ENCODE results near the gene GBF1. TPM values are rescaled to one million over a fixed set of nuclear protein-coding genes. Genes with fewer than 3 reads are reported as not detected.

The GBF1 gene
- polyA plus RNA-seq, 1 donor (not counting 4 experiments of a cell fraction or from before 2014, with no cell fraction given), result 17.4 TPM

DNA sequence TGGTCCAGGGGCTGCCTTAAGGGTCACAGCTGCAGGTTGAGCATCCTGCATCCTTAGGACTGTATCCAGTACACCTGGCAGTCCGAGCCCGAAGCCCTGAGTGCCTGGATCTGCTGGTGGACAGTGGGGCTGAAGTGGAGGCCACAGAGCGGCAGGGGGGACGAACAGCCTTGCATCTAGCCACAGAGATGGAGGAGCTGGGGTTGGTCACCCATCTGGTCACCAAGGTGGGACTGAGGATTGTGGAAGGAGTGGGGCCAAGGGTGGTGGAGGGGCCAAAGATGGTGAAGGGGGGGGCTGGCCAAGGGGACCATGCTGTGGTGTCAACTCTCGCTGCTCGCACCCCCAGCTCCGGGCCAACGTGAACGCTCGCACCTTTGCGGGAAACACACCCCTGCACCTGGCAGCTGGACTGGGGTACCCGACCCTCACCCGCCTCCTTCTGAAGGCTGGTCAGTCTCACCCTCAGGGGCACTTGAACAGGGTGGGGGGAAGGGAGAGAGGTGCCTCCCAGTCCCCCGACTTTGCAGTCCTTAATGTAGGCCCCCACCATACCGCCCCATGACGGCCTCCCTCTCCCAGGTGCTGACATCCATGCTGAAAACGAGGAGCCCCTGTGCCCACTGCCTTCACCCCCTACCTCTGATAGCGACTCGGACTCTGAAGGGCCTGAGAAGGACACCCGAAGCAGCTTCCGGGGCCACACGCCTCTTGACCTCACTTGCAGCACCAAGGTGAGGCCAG lies 155.4 kb downstream of the GBF1 start:
- Histone ChIP-seq H3K4me3 (ENCODE audit: control insufficient read depth in 2 of 3, extremely low read depth in 1 of 3, insufficient read depth in 2 of 3, low read depth in 1 of 3, low read length in 3 of 3) (no peak overlapping the region), H3K4me2 (ENCODE audit: control insufficient read depth, extremely low read depth, insufficient read depth, low read depth, low read length) (no peak overlapping the region), H3K9me3 (ENCODE audit: control insufficient read depth, low read depth, low read length) (no peaks in the 10 kb centered on the region), H3K79me2 (ENCODE audit: control insufficient read depth, insufficient read depth, low read length) (peaks cover 10% of the 10 kb centered on the region), H3K4me1 (ENCODE audit: control insufficient read depth, extremely low read depth, insufficient read depth, low read length) (peaks cover 30% of the 10 kb centered on the region), H2AFZ (ENCODE audit: control insufficient read depth, low read length) (no peak overlapping the region), H3K9me1 (ENCODE audit: control insufficient read depth, extremely low read depth, insufficient read depth, low read length) (no peaks in the 10 kb centered on the region), H3K36me3 (ENCODE audit: control insufficient read depth in 2 of 2, extremely low read depth in 1 of 2, insufficient read depth in 2 of 2, low read length in 2 of 2) (peaks cover 20 to 27% of the 10 kb centered on the region in 2 experiments), H3K27ac (ENCODE audit: control insufficient read depth, insufficient read depth, low read length) (no peak overlapping the region), H3K9ac (ENCODE audit: control insufficient read depth, extremely low read depth, insufficient read depth, low read length) (no peak overlapping the region), H4K20me1 (ENCODE audit: control insufficient read depth, extremely low read depth, insufficient read depth, low read length) (peaks cover 3% of the 10 kb centered on the region), H3K27me3 (ENCODE audit: control insufficient read depth, extremely low read depth, insufficient read depth, low read length) (no peaks in the 10 kb centered on the region)
- dilution Hi-C loops (cut with MboI; ENCODE audit: extremely low pct_ligation_motif_present, low sequenced_read_pairs), result no loop called here
- DNase-seq (ENCODE audit: low read depth, low spot score) (no peak), FAIRE-seq (no peak)
- TF ChIP-seq, protein P1, sequence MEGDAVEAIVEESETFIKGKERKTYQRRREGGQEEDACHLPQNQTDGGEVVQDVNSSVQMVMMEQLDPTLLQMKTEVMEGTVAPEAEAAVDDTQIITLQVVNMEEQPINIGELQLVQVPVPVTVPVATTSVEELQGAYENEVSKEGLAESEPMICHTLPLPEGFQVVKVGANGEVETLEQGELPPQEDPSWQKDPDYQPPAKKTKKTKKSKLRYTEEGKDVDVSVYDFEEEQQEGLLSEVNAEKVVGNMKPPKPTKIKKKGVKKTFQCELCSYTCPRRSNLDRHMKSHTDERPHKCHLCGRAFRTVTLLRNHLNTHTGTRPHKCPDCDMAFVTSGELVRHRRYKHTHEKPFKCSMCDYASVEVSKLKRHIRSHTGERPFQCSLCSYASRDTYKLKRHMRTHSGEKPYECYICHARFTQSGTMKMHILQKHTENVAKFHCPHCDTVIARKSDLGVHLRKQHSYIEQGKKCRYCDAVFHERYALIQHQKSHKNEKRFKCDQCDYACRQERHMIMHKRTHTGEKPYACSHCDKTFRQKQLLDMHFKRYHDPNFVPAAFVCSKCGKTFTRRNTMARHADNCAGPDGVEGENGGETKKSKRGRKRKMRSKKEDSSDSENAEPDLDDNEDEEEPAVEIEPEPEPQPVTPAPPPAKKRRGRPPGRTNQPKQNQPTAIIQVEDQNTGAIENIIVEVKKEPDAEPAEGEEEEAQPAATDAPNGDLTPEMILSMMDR (optimal IDR thresholded peaks at IDR 0.05 in 1 of 3, IDR thresholded peaks at IDR 0.05 in 1 of 3, conservative IDR thresholded peaks at IDR 0.05 in 1 of 3; ENCODE audit: extremely low read depth in 1 of 3, insufficient read depth in 2 of 3, low read length in 3 of 3), result no peak
- no peak for TF ChIP-seq EZH2 (IDR thresholded peaks at IDR 0.05; ENCODE audit: low read length)

DNA sequence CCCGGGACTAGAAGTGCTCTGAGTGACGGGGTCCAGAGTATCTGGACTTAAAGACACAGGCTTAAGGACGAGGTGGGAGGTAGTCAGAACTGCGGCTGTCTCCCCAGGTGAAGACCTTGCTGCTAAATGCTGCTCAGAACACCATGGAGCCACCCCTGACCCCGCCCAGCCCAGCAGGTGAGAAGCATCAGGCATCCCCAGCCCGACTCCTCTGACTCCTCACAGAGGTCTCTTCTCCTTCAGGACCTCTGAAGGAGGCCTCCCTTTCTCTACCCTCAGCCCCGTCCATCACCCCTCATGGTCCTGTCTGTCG lies 156.0 kb downstream of the GBF1 start:
- H3K27me3 ChIP-seq (ENCODE audit: control insufficient read depth, extremely low read depth, insufficient read depth, low read length), result no peaks in the 10 kb centered on the region
- H3K27ac ChIP-seq (ENCODE audit: control insufficient read depth, insufficient read depth, low read length), result peak overlapping the region; percentile 26
- no peaks in the 10 kb centered on the region for H3K9me3 ChIP-seq (ENCODE audit: control insufficient read depth, low read depth, low read length)
- H3K4me2 ChIP-seq (ENCODE audit: control insufficient read depth, extremely low read depth, insufficient read depth, low read depth, low read length), result peak overlapping the region; percentile 58
- no peak for DNase-seq (ENCODE audit: low read depth, low spot score)
- H3K79me2 ChIP-seq (ENCODE audit: control insufficient read depth, insufficient read depth, low read length), result peaks cover 5% of the 10 kb centered on the region
- H2AFZ ChIP-seq (ENCODE audit: control insufficient read depth, low read length), result no peak overlapping the region
- dilution Hi-C loops (cut with MboI; ENCODE audit: extremely low pct_ligation_motif_present, low sequenced_read_pairs), result no loop called here
- TF ChIP-seq EZH2 (IDR thresholded peaks at IDR 0.05; ENCODE audit: low read length), result no peak
- TF ChIP-seq, protein P1 (optimal IDR thresholded peaks at IDR 0.05 in 1 of 3, IDR thresholded peaks at IDR 0.05 in 1 of 3, conservative IDR thresholded peaks at IDR 0.05 in 1 of 3; ENCODE audit: extremely low read depth in 1 of 3, insufficient read depth in 2 of 3, low read length in 3 of 3), result no peak
- peaks cover 20 to 27% of the 10 kb centered on the region in 2 experiments for H3K36me3 ChIP-seq (ENCODE audit: control insufficient read depth in 2 of 2, extremely low read depth in 1 of 2, insufficient read depth in 2 of 2, low read length in 2 of 2)
- peaks cover 28% of the 10 kb centered on the region for H3K4me1 ChIP-seq (ENCODE audit: control insufficient read depth, extremely low read depth, insufficient read depth, low read length)
- H3K4me3 ChIP-seq (ENCODE audit: control insufficient read depth in 2 of 3, extremely low read depth in 1 of 3, insufficient read depth in 2 of 3, low read depth in 1 of 3, low read length in 3 of 3), result no peak overlapping the region
- H4K20me1 ChIP-seq (ENCODE audit: control insufficient read depth, extremely low read depth, insufficient read depth, low read length), result peaks cover 3% of the 10 kb centered on the region
- H3K9ac ChIP-seq (ENCODE audit: control insufficient read depth, extremely low read depth, insufficient read depth, low read length), result peak overlapping the region; percentile 33
- no peaks in the 10 kb centered on the region for H3K9me1 ChIP-seq (ENCODE audit: control insufficient read depth, extremely low read depth, insufficient read depth, low read length)
- FAIRE-seq, result no peak
